ENCODE results near the gene RBM17.

DNA sequence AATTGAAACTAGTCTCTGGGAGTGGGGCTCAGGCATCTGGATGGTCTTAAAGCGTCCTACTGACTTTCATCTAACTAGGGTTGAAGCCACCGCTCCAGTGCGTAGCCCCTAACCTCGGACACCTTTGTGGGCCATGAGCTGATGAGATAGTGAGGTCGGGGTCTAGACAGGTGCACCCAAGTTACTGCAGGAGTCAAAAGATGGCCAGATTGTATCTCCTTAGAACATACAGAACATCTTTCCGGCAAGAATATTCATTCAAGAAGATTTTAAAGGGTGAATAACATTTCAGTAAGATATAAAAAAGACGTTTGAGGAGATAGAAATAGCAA, 20.6 kb downstream of the RBM17 start:
- TF ChIP-seq, protein P1, sequence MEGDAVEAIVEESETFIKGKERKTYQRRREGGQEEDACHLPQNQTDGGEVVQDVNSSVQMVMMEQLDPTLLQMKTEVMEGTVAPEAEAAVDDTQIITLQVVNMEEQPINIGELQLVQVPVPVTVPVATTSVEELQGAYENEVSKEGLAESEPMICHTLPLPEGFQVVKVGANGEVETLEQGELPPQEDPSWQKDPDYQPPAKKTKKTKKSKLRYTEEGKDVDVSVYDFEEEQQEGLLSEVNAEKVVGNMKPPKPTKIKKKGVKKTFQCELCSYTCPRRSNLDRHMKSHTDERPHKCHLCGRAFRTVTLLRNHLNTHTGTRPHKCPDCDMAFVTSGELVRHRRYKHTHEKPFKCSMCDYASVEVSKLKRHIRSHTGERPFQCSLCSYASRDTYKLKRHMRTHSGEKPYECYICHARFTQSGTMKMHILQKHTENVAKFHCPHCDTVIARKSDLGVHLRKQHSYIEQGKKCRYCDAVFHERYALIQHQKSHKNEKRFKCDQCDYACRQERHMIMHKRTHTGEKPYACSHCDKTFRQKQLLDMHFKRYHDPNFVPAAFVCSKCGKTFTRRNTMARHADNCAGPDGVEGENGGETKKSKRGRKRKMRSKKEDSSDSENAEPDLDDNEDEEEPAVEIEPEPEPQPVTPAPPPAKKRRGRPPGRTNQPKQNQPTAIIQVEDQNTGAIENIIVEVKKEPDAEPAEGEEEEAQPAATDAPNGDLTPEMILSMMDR (IDR thresholded peaks at IDR 0.05): no peak
- TF ChIP-seq POLR2AphosphoS5 (IDR thresholded peaks at IDR 0.05) (no peak), POLR2A (IDR thresholded peaks at IDR 0.05) (no peak), EP300 (IDR thresholded peaks at IDR 0.05) (no peak)
